GM06990 (cell line): Measurements from ENCODE around the gene C17orf75.

ENCODE experiments used
- DNase-seq: peaks from one replicate; pipeline ENCODE4 v3.0.0-alpha.2; 2011; ENCODE audit not compliant: insufficient read length; ENCODE audit errors: extremely low read depth
- H3K27me3 ChIP-seq: replicated peaks from 2 replicates; pipeline ENCODE4 v1.6.0; 2011; ENCODE audit warnings: low read length; ENCODE audit not compliant: control insufficient read depth, insufficient read depth
- H3K36me3 ChIP-seq: 2 replicates; pipeline ENCODE4 v1.5.1; 2011; ENCODE audit warnings: low read length; ENCODE audit not compliant: control insufficient read depth, insufficient read depth
- H3K4me3 ChIP-seq: replicated peaks from 2 replicates; pipeline ENCODE4 v1.5.1; 2011; ENCODE audit warnings: low read depth, mild to moderate bottlenecking, control low read depth, low read length
- TF ChIP-seq, protein P1 (sequence below): IDR thresholded peaks from 2 replicates; pipeline ENCODE4 v1.5.1; 2011; ENCODE audit warnings: low read length, control low read depth, mild to moderate bottlenecking, inconsistent platforms; ENCODE audit not compliant: insufficient read depth, poor library complexity, severe bottlenecking

The C17orf75 gene

DNA sequence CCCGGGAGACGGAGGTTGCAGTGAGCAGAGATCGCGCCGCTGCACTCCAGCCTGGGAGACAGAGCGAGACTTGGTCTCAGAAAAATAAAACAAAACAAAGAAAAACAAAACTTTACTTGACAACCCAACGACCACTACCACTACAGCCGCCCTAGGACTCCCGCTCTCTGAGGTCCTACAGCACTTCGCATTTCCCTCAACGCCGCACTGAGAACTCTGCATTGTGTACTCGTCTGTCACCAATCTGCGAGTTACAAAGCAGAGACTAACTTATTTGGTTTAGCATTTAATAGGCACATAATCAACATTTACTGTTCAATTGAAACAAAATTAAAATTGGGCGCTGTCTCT, 7.5 kb upstream of the C17orf75 start:
- Histone ChIP-seq H3K36me3 (peaks cover 10% of the 10 kb centered on the region), H3K4me3 (peak overlapping the region; percentile 89), H3K27me3 (no peaks in the 10 kb centered on the region)
- DNase-seq, result no peak
- TF ChIP-seq, protein P1, sequence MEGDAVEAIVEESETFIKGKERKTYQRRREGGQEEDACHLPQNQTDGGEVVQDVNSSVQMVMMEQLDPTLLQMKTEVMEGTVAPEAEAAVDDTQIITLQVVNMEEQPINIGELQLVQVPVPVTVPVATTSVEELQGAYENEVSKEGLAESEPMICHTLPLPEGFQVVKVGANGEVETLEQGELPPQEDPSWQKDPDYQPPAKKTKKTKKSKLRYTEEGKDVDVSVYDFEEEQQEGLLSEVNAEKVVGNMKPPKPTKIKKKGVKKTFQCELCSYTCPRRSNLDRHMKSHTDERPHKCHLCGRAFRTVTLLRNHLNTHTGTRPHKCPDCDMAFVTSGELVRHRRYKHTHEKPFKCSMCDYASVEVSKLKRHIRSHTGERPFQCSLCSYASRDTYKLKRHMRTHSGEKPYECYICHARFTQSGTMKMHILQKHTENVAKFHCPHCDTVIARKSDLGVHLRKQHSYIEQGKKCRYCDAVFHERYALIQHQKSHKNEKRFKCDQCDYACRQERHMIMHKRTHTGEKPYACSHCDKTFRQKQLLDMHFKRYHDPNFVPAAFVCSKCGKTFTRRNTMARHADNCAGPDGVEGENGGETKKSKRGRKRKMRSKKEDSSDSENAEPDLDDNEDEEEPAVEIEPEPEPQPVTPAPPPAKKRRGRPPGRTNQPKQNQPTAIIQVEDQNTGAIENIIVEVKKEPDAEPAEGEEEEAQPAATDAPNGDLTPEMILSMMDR, result no peak

DNA sequence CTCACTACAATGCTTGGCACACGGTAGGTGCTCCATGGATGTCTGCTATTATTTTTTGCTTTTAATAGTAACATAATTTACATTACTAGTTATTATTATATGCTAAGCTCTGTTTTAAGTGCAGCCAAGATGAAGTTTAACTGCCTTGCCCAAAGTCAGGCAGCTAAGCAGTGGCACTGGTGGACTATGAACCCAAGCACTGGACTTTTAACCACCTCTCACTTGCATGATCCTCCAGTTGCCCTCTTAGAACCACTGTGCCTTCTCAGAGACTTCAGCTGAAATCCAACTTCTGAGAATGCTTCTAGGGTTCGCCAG, 6.5 kb upstream of the C17orf75 start:
- Histone ChIP-seq H3K36me3 (peaks cover 3% of the 10 kb centered on the region), H3K4me3 (no peak overlapping the region), H3K27me3 (no peaks in the 10 kb centered on the region)
- no peak for DNase-seq
- TF ChIP-seq, protein P1, result no peak

DNA sequence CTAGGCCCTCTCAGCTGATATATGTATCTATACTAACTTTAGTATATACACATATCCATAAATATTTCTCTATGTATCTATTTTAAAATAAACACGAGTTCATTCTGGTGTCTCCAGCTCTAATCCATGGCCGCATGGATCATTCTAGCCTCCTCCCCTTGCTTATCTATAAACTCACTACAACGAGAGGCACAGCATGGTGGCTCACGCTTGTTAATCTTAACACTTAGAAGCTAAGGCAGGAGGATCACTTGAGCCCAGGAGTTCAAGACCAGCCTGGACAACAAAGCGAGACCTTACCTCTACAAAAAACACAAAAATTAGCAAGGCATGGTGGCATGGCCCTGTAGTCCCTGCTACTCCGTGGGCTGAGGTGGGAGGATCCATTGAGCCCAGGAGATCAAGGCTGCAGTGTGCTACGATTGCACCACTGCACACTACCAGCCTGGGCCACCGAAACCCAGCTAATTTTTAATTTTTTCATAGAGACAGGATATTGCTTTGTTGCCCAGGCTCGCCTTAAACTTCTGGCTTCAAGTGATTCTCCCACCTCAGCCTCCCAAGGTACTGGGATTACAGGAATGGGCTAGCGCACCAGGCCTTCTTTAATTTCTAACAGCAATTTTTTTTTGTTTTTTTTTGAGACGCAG, 4.1 kb upstream of the C17orf75 start:
- Histone ChIP-seq H3K36me3 (no peaks in the 10 kb centered on the region), H3K4me3 (no peak overlapping the region), H3K27me3 (no peaks in the 10 kb centered on the region)
- TF ChIP-seq, protein P1, result no peak
- DNase-seq, result no peak

DNA sequence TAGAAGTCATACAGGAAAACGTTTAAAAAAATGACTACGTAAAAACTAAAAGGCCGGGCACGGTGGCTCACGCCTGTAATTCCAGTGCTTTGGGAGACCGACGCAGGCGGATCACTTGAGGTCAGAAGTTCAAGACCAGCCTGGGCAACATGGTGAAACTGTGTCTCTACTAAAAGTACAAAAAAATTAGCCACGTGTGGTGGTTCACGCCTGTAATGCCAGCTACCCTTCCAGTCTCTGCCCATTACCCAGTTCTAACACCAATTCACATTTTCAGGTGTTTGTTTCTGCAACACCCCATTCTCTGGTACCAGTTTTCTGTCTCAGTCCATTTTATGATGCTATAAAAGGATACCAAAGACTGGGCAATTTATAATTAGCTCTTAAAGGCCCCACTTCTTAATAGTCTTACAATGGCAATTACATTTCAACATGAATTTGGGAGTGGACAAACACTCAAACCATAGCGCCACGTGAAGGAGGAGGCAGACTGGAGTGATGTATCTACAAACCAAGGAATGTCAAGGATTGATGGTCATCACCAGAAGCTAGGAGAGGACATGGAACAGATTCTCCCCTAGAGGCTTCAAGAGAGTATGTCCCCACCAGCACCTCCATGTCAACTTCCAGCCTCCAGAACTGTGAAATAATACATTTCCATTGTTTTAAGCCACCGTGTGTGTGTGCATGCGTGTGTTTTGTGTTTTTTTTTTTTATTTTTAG, 791 bp upstream of the C17orf75 start:
- DNase-seq, result no peak
- Histone ChIP-seq H3K36me3 (no peaks in the 10 kb centered on the region; the same call in 1 of the 2 replicates), H3K27me3 (no peaks in the 10 kb centered on the region), H3K4me3 (no peak overlapping the region)
- TF ChIP-seq, protein P1, result no peak

DNA sequence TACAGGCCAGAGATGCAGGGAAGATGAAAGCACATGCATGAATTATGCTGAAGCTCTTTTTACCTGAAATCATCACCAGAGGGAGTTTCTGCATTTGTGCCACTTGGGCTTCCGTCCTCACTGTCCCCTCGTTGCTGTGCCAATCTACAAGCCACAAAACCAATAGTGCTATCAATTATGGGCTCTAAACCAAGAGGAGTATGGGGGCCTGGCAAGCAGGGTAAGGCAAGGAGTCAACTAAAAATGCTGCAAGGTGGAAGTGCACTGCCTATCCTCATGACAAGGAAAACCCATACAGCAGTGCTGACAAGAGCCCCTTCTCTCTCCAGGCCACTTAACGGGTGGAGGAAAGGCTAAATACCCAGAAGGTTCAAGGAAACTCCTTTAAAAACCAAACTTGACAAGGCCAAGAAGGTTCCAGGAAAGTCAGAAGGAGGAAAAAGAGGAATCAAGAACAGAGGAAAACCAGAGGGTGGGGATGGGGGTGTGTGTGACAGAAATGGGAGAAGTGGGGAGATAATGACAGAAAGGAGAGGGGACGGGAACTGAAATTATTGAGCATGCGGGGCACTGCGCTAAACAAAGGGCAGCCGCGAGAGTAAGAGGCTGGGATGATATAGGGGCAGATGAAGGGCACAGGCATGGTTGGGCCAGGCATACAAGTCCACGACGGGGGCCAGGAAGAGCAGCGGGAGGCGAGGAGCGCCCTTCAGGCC, 674 bp downstream of the C17orf75 start:
- Histone ChIP-seq H3K27me3 (no peaks in the 10 kb centered on the region), H3K36me3 (peaks cover 3% of the 10 kb centered on the region), H3K4me3 (peak overlapping the region; percentile 72)
- TF ChIP-seq, protein P1, result no peak
- peak; percentile 20 for DNase-seq
